Osteoblast (primary cell): Measurements from ENCODE around the gene BCL6B. TPM values are rescaled to one million over a fixed set of nuclear protein-coding genes. Genes with fewer than 3 reads are reported as not detected.

Source experiments
- DNase-seq: peaks from one replicate; pipeline ENCODE4 v3.0.0; 2011; ENCODE audit warnings: low spot score, mixed read lengths; ENCODE audit not compliant: insufficient read length; ENCODE audit errors: missing footprints
- H2AFZ ChIP-seq: 2 replicates; pipeline ENCODE4 v1.6.0; 2011; ENCODE audit warnings: mild to moderate bottlenecking, low read length
- H3K27ac ChIP-seq: 2 replicates; pipeline ENCODE4 v1.5.1; 2011; ENCODE audit warnings: mild to moderate bottlenecking, low read depth, low read length, moderate library complexity
- H3K27me3 ChIP-seq: 2 replicates; pipeline ENCODE4 v1.6.0; 2012; ENCODE audit warnings: mild to moderate bottlenecking, control low read depth, inconsistent platforms, low read length, moderate library complexity; ENCODE audit not compliant: insufficient read depth
- H3K36me3 ChIP-seq: 2 replicates; pipeline ENCODE4 v1.5.1; 2011; ENCODE audit warnings: mild to moderate bottlenecking, low read length, control low read depth, moderate library complexity; ENCODE audit not compliant: insufficient read depth
- H3K4me1 ChIP-seq: 2 replicates; pipeline ENCODE4 v1.5.1; 2011; ENCODE audit warnings: mild to moderate bottlenecking, low read length, control low read depth, moderate library complexity; ENCODE audit not compliant: insufficient read depth
- H3K4me2 ChIP-seq: 2 replicates; pipeline ENCODE4 v1.6.0; 2011; ENCODE audit warnings: mild to moderate bottlenecking, low read length; ENCODE audit not compliant: insufficient read depth
- H3K4me3 ChIP-seq: fragments of 200-600 bp; sonication (generic); 3 replicates; pipeline ENCODE4 v1.5.1; 2012; ENCODE audit warnings: mild to moderate bottlenecking, low read length, inconsistent platforms; ENCODE audit not compliant: insufficient read depth
- H3K79me2 ChIP-seq: 2 replicates; pipeline ENCODE4 v1.6.0; 2012; ENCODE audit warnings: mild to moderate bottlenecking, low read length, control low read depth, inconsistent platforms; ENCODE audit not compliant: insufficient read depth
- H3K9me3 ChIP-seq: 2 replicates; pipeline ENCODE4 v1.5.1; 2011; ENCODE audit warnings: low read depth, low read length, control low read depth
- H4K20me1 ChIP-seq: 2 replicates; pipeline ENCODE4 v1.6.0; 2012; ENCODE audit warnings: mild to moderate bottlenecking, low read length, control low read depth; ENCODE audit not compliant: insufficient read depth
- CTCF ChIP-seq: IDR thresholded peaks from 2 replicates; pipeline ENCODE4 v1.5.1; 2011; ENCODE audit warnings: mild to moderate bottlenecking, low read depth, low read length, moderate library complexity; ENCODE audit errors: extremely low read depth
- total RNA-seq: library from RNA; depleted of rRNA; stranded (reverse); fragments of >200 nt; gene quantifications from 2 replicates; pipeline ENCODE4 v1.2.3, GENCODE V29; 2012

The BCL6B gene
- total RNA-seq, 1 donor, result not detected

GRCh38 chr17:6998855-6999508, 23.9 kb upstream of the BCL6B start:
- Histone ChIP-seq H3K4me2 (no peak overlapping the region), H4K20me1 (peaks cover 17% of the 10 kb centered on the region), H3K27me3 (no peaks in the 10 kb centered on the region), H3K36me3 (peaks cover 45% of the 10 kb centered on the region), H3K4me1 (no peaks in the 10 kb centered on the region), H3K4me3 (no peak overlapping the region), H3K9me3 (no peaks in the 10 kb centered on the region), H3K27ac (no peak overlapping the region), H3K79me2 (peaks cover 13% of the 10 kb centered on the region), H2AFZ (no peak overlapping the region)
- no peak for TF ChIP-seq CTCF
- DNase-seq, result no peak

- H3K4me3 ChIP-seq, result no peak overlapping the region
- H3K4me1 ChIP-seq, result no peaks in the 10 kb centered on the region
- no peak for DNase-seq
- H2AFZ ChIP-seq, result no peak overlapping the region
- no peaks in the 10 kb centered on the region for H3K9me3 ChIP-seq
- H3K36me3 ChIP-seq, result peaks cover 45% of the 10 kb centered on the region
- peaks cover 25% of the 10 kb centered on the region for H4K20me1 ChIP-seq
- H3K4me2 ChIP-seq, result no peak overlapping the region
- no peaks in the 10 kb centered on the region for H3K27me3 ChIP-seq
- peak; percentile 58 for TF ChIP-seq CTCF
- H3K79me2 ChIP-seq, result peaks cover 22% of the 10 kb centered on the region
- H3K27ac ChIP-seq, result no peak overlapping the region
Observed at GRCh38 chr17:7001318-7001961, 21.4 kb upstream of the BCL6B start.

GRCh38 chr17:7002288-7003047, 20.4 kb upstream of the BCL6B start:
- Histone ChIP-seq H4K20me1 (peaks cover 31% of the 10 kb centered on the region), H3K4me1 (no peaks in the 10 kb centered on the region), H3K79me2 (peaks cover 32% of the 10 kb centered on the region), H3K4me2 (no peak overlapping the region), H3K9me3 (no peaks in the 10 kb centered on the region), H3K36me3 (peaks cover 45% of the 10 kb centered on the region), H2AFZ (no peak overlapping the region), H3K27ac (no peak overlapping the region), H3K27me3 (no peaks in the 10 kb centered on the region), H3K4me3 (no peak overlapping the region)
- TF ChIP-seq CTCF, result no peak
- DNase-seq, result no peak

- Histone ChIP-seq H4K20me1 (peaks cover 31% of the 10 kb centered on the region), H3K4me2 (no peak overlapping the region), H2AFZ (no peak overlapping the region), H3K9me3 (no peaks in the 10 kb centered on the region), H3K79me2 (peaks cover 41% of the 10 kb centered on the region), H3K36me3 (peaks cover 44% of the 10 kb centered on the region), H3K27me3 (no peaks in the 10 kb centered on the region), H3K4me1 (no peaks in the 10 kb centered on the region), H3K4me3 (no peak overlapping the region), H3K27ac (no peak overlapping the region)
- no peak for TF ChIP-seq CTCF
- no peak for DNase-seq
Observed at GRCh38 chr17:7003745-7004144, 19.1 kb upstream of the BCL6B start.
